ES-I3 (cell line): ENCODE measurements around the gene CRYGA.
A peak's percentile ranks its signal among the peaks of the same experiment; 100 is the strongest.

Experiments
- H3K36me3 ChIP-seq: 2 replicates; pipeline ENCODE4 v1.6.1; 2013; ENCODE audit warnings: mild to moderate bottlenecking, low read length, control low read depth, moderate library complexity; ENCODE audit not compliant: insufficient read depth
- H3K4me1 ChIP-seq: 2 replicates; pipeline ENCODE4 v1.6.1; 2013; ENCODE audit warnings: mild to moderate bottlenecking, control low read depth, low read length; ENCODE audit not compliant: insufficient read depth
- H3K9ac ChIP-seq: 2 replicates; pipeline ENCODE4 v1.6.1; 2013; ENCODE audit warnings: low read depth, mild to moderate bottlenecking, low read length, moderate library complexity
- H3K9me3 ChIP-seq: 2 replicates; pipeline ENCODE4 v1.6.1; 2013; ENCODE audit warnings: mild to moderate bottlenecking, low read length, moderate library complexity; ENCODE audit not compliant: control insufficient read depth, insufficient read depth

The CRYGA gene

GRCh38 chr2:208163489-208163888 is at the start of gene CRYGA:
Gene CRYGA, minus strand, starts transcription at chr2:208163589. Its CDS starts 33 bp downstream, at chr2:208163556.
- no peaks in the 10 kb centered on the region for H3K36me3 ChIP-seq
- no peaks in the 10 kb centered on the region for H3K4me1 ChIP-seq
- no peak within 1 kb of the TSS for H3K9ac ChIP-seq
- H3K9me3 ChIP-seq: no peaks in the 10 kb centered on the region

DNA sequence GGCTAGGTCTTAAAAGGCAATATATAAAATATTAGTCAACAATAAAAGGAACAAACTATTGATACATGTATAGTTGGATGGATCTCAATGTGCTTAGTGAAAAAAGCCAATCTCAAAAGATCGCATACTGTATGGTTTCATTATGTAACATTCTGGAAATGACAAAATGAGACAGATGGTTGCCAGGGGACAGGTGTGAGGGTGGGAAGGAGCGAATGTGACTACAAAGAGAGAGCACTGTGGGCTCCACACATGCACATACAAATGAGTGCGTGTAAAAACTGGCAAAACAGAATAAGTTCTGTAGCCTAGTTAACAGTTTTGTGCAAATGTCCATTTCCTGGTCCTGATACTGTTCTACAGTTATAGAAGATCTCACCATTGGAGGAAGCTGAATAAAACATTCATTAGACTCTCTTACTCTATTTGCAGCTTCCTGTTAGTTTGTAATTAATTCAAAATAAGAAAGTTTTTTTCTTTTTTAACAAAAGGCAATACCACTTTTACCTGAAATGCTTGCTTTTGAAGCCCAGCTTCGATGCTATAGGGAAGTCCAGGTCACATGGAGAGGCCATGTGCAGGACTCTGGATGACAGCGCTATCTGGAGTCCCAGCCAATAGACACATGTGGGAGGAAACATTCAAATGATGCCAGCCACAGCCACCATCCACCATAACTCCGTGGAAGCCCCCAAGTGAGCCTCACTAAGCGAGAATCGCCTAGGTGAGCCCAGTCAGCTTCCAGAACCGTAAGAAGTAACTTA is 47.5 kb upstream of the CRYGA start:
- Histone ChIP-seq H3K9me3 (no peaks in the 10 kb centered on the region), H3K36me3 (no peaks in the 10 kb centered on the region), H3K4me1 (peaks cover 6% of the 10 kb centered on the region), H3K9ac (no peak overlapping the region)

GRCh38 chr2:208208335-208209085 is 45.1 kb upstream of the CRYGA start:
- no peaks in the 10 kb centered on the region for H3K4me1 ChIP-seq
- no peaks in the 10 kb centered on the region for H3K9me3 ChIP-seq
- no peaks in the 10 kb centered on the region for H3K36me3 ChIP-seq
- H3K9ac ChIP-seq: no peak overlapping the region

DNA sequence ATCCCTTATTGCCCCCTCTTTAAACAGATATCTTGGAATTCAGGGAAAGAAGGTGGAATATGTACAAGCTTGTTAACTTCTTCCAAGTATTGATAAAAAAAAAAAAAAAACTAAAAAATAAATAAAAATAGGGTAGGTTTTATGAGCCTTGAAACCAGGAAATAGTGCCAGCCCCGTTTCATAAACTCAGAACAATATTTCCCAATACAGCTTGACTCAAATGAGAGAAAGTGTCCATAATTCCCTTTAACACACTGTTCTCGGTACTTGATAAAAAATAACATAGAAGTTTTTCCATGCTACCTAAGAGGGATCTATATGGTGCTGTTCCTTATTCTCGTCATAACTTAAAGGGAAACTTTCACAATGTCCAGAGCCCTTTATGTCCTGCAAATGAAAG is 44.4 kb upstream of the CRYGA start:
- no peaks in the 10 kb centered on the region for H3K9me3 ChIP-seq
- no peak overlapping the region for H3K9ac ChIP-seq
- no peaks in the 10 kb centered on the region for H3K4me1 ChIP-seq
- no peaks in the 10 kb centered on the region for H3K36me3 ChIP-seq

GRCh38 chr2:208204166-208204565 is 40.8 kb upstream of the CRYGA start:
- no peaks in the 10 kb centered on the region for H3K36me3 ChIP-seq
- no peaks in the 10 kb centered on the region for H3K9me3 ChIP-seq
- no peak overlapping the region for H3K9ac ChIP-seq
- no peaks in the 10 kb centered on the region for H3K4me1 ChIP-seq

DNA sequence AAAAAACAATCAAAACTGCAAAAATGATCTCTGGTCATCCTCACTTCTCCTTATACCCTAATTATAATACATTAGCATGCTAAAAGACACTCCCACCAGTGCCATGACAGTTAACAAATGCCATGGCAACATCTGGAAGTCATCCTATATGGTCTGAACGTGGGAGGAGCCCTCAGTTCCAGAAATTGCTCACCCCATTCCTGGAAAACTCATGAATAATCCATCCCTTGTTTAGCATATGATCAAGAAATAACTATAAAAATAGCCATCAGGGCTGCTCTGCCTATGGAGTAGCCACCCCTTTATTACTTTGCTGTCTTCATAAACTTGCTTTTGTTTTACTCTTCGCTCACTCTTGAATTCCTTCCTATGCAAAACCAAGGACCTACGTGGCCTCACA is 32.1 kb upstream of the CRYGA start:
- no peak overlapping the region for H3K9ac ChIP-seq
- H3K4me1 ChIP-seq: no peaks in the 10 kb centered on the region
- no peaks in the 10 kb centered on the region for H3K36me3 ChIP-seq
- no peaks in the 10 kb centered on the region for H3K9me3 ChIP-seq

DNA sequence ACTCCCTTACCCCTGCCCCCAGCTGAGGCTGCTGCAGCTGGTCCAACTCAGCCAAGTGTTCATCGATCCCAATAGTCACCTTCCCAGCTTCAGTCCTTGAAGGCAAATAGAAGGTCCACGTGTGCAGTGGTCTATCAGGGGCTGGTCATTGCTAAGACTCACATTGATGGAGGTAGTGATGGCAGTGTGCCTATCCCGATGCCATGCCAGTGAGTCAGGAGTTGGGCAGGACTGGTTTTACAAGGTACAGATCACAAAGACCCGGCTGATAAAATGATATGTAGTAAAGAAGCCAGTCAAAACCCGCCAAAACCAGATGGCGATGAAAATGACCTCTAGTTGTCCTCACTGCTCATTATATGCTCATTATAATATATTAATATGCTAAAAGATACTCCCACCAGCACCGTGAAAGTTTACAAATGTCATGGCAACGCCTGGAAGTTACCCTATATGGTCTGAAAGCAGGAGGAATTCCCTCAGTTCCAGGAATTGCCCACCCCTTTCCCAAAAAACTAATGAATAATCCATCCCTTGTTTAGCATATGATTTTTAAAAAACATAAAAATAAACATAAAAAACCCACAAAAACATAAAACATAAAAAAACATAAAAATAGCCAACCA is 29.3 kb upstream of the CRYGA start:
- Histone ChIP-seq H3K9me3 (no peaks in the 10 kb centered on the region), H3K9ac (no peak overlapping the region), H3K4me1 (no peaks in the 10 kb centered on the region; the same call in 1 of the 2 replicates), H3K36me3 (no peaks in the 10 kb centered on the region)

DNA sequence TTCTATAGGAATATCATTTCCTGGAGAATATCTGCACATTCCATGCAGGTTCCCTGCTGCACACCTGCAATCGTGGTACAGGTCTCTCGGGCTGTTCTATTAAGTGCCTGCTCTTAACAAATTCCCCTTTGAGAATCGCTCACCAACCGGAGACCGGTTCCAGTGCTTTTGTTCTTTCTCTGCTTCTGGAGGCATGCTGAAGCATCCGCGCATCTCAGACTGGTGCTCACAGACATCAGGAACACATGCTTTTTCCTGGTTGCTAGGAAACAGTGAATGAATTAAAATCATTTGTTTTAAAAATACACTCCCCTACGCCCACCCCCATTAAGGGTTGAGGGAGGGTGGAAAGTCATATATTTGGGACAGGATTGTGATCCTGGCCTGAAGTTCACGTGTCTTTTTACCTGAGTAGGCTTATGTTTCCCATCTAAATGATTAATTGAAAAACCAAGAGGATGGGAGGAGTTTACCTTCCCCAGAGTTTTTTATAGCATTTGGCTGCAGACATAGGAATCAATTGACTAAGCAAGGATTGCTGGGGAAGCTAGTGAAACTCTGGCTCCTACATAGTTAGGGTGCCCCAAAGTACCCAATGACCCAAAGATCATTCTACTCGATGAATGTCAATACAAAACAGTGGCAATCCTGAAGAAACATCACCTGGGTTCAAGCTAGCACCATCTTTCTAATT is 26.6 kb upstream of the CRYGA start, which contains the start of gene C2orf80:
TSS of gene C2orf80 (minus strand) at position 221 of the 694 bp plus-strand sequence. CDS start 3,044 bp downstream, outside the sequence.
- Histone ChIP-seq H3K9ac (no peak within 1 kb of the TSS), H3K9me3 (no peaks in the 10 kb centered on the region), H3K36me3 (no peaks in the 10 kb centered on the region), H3K4me1 (peaks cover 15% of the 10 kb centered on the region; the same call in 1 of the 2 replicates)

DNA sequence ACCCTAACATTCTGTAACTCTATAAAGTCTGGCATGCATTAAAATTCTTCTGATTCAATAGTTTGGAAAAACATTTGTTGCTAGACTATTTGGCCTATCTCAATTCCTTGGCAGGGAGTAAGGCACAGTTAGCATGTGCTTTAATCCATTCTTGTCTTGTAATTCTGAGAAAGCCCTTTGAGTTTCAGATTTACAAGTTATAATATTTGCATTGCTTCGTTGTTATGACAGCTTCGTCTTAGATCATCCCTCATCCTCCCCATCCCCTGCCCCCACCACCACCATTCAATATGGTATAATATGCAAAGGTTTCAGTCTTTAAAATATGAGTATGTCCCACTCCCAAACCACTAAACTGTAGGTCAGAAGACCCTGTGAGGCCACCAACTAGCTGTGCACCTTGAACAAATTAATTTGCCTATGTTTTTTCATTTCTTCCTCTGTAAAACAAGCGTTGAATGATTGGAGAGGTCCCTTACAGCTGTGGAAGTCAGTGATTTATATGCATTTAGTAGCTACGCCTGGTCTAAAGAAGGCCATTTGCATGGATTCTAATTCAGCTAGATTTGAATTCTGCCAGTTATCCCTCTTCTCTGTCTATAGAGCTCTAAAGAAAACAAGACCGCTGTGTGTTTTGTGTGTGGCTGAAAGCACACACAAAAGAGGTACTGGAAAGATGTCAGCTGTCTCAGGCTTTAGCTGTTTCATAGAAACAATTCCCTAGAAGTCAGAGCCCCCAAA is 25.9 kb upstream of the CRYGA start:
- Histone ChIP-seq H3K36me3 (no peaks in the 10 kb centered on the region), H3K4me1 (peaks cover 22% of the 10 kb centered on the region; the same call in 1 of the 2 replicates), H3K9me3 (no peaks in the 10 kb centered on the region), H3K9ac (no peak overlapping the region)

GRCh38 chr2:208186893-208187292 is 23.5 kb upstream of the CRYGA start:
- H3K9ac ChIP-seq: no peak overlapping the region
- H3K9me3 ChIP-seq: no peaks in the 10 kb centered on the region
- no peaks in the 10 kb centered on the region for H3K36me3 ChIP-seq
- H3K4me1 ChIP-seq: peaks cover 22% of the 10 kb centered on the region; the same call in 1 of the 2 replicates

DNA sequence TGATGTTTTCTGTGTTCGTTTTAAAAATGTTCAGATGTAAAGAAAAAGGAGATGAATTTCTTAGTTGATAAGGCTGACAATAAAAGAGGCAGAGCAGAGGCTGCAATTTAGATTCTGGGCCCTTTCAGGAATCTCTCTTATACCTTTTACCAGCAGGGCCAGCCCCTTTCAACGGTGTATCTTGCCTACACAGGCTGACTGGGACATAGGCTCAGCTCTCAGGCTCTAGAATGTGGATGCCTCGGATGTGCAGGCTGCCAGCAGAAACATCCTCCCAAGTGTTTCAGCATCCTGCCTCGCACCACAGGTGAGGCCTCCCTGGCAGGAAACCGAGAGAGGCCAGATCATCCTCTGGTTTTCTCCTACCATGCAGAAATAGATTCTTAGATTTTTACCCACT is 23.1 kb upstream of the CRYGA start:
- peaks cover 22% of the 10 kb centered on the region; the same call in 1 of the 2 replicates for H3K4me1 ChIP-seq

GRCh38 chr2:208183972-208184705 is 20.8 kb upstream of the CRYGA start:
- Histone ChIP-seq H3K4me1 (peaks cover 25% of the 10 kb centered on the region; the same call in 1 of the 2 replicates), H3K9ac (peak overlapping the region; percentile 44), H3K9me3 (no peaks in the 10 kb centered on the region), H3K36me3 (no peaks in the 10 kb centered on the region)

More for the DNA sequence above, 23.1 kb upstream of the CRYGA start:
- H3K9ac ChIP-seq: no peak overlapping the region
- H3K36me3 ChIP-seq: no peaks in the 10 kb centered on the region
- H3K9me3 ChIP-seq: no peaks in the 10 kb centered on the region

GRCh38 chr2:208183526-208183925 is 20.1 kb upstream of the CRYGA start:
- no peaks in the 10 kb centered on the region for H3K36me3 ChIP-seq
- no peaks in the 10 kb centered on the region for H3K9me3 ChIP-seq
- peak overlapping the region; percentile 44; the same call in 1 of the 2 replicates for H3K9ac ChIP-seq
- peaks cover 25% of the 10 kb centered on the region; the same call in 1 of the 2 replicates for H3K4me1 ChIP-seq
